NCI-H82 treated with DMSO at 0.1 percent for 48 hours (cell line): ENCODE data around the gene ORAI3.
A peak's percentile ranks its signal among the peaks of the same experiment; 100 is the strongest.

Experiments
- DNase-seq: peaks from one replicate; lab custom pipeline; 2025; ENCODE audit not compliant: unreplicated experiment; lab: John Stamatoyannopoulos, UW

The ORAI3 gene

DNA sequence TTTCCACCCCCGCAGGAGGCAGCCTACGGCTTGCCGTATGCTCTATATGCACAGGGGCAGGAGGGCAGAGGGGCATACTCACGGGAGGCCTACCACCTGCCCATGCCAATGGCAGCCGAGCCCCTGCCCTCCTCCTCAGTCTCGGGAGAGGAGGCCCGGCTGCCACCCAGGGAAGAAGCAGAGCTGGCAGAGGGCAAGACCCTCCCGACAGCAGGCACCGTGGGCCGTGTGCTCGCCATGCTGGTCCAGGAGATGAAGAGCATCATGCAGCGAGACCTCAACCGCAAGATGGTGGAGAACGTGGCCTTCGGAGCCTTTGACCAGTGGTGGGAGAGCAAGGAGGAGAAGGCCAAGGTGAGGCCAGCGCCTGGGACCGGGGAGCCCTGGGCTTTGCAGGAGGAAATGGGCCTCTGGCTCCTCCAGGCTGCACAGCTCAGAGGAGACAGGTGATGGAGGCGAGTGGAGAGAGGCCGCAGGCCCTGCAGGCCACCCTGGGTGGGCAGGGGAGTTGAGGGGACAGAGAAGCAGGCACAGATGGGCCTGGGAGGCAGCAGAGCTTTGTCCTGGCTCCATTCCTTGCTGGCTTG lies 17.3 kb downstream of the ORAI3 start:
- DNase-seq, result no peak

DNA sequence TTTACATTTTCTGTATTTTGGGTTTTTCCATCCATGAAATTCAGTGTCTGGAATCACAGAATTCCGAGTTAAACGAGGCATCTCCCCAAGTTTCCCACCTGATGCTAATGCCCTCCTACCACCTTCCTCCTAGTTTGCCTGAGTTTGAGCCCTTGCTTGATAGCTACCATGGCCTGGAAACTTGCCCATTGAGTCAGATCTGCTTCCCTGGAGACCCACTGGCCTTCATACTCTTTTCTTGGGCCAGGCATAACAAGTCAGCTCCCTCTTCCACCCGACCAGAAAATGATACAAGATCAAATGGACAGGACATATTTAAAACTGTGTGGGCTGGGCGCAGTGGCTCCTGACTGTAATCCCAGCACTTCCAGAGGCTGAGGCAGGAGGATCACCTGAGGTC lies 18.9 kb downstream of the ORAI3 start:
- no peak for DNase-seq

DNA sequence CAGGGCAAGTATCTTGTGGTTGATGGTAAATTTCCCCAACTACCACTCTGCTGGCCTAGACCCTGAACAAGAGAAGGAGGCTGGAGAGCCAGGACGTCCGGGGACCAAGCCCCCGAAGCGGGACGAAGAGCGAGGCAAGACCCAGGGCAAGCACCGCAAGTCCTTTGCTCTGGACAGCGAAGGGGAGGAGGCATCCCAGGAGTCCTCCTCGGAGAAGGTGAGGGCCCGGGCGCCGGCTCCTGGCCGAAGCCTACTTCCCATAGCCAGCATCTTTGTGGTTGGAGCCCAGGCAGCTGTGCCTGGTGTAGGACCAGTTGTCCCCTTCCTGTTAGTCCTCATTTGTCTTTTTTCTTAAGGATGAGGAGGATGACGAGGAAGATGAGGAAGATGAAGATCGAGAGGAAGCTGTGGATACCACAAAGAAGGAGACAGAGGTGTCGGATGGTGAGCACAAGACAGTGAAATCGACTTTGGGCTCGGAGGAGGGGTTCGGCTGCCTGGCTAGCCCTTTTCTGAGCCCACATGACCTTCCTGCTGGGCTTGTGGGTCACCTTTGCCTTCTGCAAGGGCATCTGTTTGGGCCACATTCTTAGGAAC lies 20.5 kb downstream of the ORAI3 start:
- no peak for DNase-seq

DNA sequence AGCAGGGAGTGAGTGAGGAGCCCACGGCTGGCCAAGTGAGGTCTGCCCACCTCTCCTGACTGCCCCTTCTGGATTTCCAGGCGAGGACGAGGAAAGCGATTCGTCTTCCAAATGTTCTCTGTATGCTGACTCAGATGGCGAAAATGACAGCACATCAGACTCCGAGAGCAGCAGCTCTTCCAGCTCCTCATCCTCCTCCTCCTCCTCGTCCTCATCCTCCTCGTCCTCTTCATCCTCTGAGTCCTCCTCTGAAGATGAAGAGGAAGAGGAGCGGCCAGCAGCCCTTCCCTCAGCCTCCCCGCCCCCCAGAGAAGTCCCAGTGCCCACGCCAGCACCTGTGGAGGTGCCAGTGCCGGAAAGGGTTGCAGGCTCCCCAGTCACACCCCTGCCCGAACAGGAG lies 22.4 kb downstream of the ORAI3 start:
- DNase-seq, result no peak

DNA sequence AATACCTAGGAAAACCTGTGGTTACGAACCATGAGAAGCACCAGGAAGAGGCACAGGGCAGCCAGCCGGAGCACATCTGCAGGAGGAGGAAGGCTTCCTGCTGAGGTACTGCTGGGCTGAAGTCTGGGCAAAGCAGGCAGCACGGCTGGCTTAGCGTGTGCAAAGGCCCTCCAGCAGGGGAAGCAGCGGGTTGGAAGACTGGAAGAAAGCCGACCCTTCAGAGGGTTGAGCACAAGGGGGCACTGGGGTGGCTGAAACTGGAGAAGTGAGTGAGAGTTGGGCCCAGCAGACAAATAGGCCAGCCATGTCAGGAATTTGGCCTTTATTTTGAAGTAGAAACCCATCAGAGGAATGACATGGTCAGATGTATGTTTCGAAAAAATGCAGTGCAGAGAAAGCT lies 24.0 kb downstream of the ORAI3 start:
- DNase-seq, result no peak

DNA sequence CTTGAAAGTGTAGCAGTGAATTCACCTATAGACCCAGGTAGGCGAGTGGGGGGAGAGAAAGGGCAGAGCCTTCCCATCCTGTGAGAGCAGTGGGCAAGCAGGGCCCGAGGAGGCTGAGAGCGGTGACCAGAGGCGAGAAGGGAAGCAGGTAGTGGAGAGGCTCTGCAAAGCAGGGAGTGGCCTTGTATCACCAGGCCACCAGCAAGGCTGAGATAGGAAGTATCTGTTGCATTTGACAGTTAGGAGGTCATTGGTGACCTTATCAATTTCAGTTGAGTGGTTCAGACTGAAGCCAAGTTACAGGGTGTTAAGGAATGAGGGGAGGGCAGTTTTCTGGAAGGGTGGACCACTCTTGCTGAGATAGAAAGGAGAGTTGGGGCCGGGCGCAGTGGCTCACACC lies 25.5 kb downstream of the ORAI3 start:
- DNase-seq, result no peak

DNA sequence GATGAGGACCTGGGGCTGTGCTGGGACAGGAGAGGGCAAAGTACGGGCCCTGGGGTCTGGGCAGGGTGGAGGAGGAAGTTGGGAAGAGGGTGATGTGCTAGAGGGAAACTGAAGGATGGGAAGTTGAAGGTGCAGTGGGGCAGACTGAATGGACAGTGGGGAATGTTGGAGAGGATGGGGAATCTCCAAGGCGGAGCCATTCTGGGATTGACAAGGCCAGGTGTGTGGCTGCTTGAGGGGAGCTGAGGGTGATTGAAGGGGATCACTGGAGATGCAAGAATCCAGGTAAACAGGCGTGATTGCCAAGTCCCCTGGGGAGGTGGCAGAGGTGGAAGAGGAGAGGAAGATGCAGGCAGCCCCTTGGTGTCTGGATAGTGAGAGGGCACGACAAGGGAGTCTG lies 27.6 kb downstream of the ORAI3 start:
- DNase-seq, result no peak

DNA sequence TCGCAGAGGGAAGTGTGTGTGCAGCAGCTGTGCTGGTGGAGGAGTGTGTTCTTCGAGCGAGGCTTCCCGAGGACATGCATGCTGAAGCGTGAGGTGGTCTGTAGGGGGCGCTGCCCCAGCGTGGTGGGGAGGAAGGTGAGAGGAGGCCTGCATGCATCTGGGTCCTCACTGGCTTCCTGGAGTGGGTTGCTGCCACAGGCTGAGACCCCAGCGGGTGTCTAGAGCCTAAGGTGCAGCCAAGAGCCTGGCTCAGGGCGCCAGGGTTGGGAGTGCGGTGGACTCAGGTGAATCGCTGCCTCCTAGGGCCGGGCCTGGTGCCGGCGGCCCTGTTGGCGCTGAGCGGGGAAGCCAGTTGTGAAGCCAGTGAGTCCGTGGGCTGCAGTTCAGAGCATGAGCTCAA lies 28.6 kb downstream of the ORAI3 start:
- no peak for DNase-seq

DNA sequence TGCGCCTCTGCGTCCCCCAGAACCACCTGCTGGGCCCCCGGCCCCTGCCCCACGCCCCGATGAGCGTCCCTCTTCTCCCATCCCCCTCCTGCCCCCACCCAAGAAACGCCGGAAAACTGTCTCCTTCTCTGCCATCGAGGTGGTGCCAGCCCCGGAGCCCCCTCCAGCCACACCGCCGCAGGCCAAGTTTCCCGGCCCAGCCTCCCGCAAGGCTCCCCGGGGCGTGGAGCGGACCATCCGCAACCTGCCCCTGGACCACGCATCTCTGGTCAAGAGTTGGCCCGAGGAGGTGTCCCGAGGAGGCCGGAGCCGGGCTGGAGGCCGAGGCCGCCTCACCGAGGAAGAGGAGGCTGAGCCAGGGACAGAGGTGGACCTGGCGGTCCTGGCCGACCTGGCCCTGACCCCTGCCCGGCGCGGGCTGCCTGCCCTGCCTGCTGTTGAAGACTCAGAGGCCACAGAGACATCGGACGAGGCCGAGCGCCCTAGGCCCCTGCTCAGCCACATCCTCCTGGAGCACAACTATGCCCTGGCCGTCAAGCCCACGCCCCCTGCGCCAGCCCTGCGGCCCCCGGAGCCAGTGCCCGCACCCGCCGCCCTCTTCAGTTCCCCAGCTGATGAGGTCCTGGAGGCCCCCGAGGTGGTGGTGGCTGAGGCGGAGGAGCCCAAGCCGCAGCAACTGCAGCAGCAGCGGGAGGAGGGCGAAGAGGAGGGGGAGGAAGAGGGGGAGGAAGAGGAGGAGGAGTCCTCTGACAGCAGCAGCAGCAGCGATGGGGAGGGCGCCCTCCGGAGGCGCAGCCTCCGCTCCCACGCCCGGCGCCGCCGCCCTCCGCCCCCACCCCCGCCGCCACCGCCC lies 30.5 kb downstream of the ORAI3 start:
- DNase-seq, result no peak

DNA sequence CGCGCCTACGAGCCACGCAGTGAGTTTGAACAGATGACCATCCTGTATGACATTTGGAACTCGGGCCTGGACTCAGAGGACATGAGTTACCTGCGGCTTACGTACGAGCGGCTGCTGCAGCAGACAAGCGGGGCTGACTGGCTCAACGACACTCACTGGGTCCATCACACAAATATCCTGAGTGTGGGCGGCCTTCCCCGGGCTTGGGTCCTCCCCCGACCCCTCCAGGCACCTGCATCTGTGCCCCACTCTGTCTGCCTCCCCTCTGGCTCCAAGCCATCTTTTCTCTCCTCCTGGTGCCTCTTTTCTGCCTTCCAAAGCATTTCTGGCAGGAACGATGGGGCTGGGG lies 31.1 kb downstream of the ORAI3 start:
- no peak for DNase-seq

DNA sequence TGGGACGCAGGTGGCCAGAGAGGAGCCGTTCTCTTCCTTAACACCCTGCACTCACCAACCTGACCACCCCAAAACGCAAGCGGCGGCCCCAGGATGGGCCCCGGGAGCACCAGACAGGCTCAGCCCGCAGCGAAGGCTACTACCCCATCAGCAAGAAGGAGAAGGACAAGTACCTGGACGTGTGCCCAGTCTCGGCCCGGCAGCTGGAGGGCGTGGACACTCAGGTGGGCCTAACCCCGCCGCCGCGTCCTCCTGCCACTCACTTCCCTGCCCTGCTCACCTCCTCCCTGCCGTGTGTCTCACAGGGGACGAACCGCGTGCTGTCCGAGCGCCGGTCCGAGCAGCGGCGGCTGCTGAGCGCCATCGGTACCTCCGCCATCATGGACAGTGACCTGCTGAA lies 31.6 kb downstream of the ORAI3 start:
- no peak for DNase-seq

DNA sequence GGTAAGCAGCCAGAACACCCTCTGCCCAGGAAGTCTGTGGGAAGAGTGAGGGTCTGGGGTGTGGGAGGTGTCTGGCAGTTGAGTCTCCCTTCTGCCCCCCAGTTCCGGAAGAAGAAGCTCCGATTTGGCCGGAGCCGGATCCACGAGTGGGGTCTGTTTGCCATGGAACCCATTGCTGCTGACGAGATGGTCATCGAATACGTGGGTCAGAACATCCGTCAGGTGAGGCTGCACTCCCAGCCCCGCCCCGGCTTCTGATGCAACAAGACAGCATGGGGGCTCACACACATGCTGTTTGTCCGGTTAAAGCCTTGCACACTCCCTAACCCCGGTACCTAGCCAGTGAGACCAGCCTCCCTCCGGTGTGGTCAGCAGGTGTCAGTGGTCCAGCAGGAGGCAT lies 32.1 kb downstream of the ORAI3 start:
- DNase-seq, result no peak

DNA sequence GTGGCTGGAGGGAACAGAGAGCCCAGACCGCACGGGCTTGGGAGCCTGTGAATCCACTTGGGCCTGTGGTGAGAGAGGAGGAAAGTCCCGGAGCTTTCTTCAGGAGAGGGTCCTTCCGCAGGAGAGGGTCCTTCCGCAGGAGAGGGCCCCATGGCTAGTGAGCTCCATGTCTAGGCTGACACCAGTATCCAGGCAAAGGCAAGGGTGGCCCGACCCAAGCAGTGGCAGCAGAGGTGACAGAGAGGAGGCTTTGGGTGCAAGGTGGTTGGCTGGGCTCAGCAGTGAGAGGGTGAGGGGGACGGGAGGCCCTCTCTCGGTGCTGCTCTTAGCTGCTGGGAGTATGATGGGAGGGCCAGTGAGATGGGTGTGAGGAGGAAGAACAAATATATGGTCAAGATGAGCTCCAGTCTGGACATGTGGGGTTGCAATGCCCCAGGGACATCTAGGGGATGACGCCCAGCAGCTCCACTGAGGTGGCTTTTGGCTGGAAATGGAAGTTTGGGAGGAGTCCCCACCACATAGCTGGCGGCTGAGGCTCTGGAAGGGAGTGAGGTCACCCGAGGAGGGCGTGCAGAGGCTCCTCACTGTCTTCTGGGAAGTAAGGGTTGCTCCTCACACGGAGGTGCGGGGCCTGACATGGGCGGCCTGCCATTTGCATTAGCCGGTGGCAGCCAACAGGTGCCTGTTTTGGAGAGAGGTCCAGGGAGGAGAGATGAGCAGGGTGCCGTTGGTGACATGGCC lies 33.9 kb downstream of the ORAI3 start:
- no peak for DNase-seq

DNA sequence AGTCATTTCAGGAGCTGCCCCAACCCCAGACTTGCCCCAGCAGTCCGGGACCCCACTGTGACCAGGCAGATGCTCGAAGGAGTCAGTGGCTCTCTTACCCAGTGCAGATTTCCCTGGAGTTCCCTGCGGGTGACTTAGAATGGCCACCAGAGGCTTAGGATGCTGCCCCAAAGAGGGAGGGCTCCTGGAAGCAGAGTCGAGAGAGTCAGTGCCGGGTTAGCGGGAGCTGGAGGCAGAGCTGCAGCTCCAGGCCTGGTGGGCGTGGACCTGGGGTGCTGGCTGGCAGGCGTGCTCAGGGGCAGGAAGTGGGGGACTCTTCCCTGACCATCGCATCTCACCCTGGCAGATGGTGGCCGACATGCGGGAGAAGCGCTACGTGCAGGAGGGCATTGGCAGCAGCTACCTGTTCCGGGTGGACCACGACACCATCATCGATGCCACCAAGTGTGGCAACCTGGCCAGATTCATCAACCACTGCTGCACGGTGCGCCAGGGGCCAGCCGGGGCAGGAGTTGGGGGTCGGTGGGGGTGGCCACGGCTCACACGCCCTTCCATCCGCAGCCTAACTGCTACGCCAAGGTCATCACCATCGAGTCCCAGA lies 34.5 kb downstream of the ORAI3 start:
- no peak for DNase-seq

DNA sequence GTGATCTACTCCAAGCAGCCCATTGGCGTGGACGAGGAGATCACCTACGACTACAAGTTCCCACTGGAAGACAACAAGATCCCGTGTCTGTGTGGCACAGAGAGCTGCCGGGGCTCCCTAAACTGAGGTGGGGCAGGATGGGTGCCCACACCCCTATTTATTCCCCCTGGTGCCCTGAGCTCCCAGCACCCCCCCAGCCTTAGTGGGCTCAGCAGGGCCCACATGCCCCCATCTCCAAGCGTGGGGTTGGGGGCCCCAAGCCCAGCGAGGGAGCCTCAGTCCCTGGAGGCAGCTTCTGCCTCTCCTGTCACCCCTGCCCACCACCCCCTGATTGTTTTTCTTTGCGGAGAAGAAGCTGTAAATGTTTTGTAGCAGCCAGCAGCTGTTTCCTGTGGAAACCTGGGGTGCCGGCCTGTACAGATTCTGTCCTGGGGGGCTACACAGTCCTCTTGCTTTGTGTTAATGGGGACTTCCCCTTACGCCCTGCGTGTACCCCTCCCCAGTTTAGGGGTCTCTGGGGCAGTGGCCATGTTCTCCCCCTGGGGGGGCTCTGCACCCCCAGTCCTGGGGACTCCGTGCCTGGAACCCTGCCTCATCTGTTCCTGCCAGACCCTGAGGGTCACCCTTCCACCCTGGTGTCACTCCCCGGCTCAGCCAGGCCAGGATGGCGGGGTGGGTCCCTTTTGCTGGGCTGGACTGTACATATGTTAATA lies 35.2 kb downstream of the ORAI3 start:
- DNase-seq, result no peak

DNA sequence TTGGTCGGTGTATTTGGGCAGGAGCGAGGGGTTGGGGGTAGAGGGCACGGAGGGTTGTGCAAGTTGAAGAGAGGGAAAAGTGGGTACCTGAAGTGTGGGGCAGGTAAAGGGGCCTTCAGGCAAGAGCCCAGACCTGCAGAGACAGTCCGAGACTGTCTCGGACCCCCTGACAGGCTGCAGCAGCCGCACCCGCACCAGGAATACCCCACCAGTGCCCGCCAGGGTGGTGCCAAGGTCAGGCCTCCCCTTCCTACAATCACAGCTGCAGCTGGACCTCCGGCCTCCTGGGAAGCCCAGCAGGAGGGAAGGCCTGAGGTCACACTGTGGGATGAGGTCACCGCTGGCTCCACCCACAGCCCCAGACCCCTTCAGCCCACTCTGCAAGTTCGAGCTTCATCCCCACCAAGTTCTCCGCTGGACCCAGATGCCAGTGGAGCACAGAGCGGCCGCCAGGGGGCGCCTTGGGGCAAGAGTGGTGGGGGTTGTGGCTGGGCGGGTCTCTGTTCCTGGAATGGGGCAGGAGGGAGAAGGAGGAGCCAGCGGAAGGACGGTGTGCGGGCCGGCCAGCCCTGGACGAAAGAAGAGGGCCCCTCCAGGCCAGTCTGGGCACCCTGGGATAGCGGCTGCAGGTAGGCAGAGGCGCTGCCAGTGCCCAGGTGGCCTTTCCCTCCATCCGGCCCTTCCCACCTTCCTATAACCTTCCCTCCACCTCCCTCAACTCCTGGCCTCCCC lies 36.0 kb downstream of the ORAI3 start, which contains the start of gene HSD3B7:
Gene HSD3B7, plus strand, starts transcription at position 539 of the 732 bp plus-strand sequence. CDS start 452 bp downstream, outside the sequence.
- peak; percentile 43 for DNase-seq

DNA sequence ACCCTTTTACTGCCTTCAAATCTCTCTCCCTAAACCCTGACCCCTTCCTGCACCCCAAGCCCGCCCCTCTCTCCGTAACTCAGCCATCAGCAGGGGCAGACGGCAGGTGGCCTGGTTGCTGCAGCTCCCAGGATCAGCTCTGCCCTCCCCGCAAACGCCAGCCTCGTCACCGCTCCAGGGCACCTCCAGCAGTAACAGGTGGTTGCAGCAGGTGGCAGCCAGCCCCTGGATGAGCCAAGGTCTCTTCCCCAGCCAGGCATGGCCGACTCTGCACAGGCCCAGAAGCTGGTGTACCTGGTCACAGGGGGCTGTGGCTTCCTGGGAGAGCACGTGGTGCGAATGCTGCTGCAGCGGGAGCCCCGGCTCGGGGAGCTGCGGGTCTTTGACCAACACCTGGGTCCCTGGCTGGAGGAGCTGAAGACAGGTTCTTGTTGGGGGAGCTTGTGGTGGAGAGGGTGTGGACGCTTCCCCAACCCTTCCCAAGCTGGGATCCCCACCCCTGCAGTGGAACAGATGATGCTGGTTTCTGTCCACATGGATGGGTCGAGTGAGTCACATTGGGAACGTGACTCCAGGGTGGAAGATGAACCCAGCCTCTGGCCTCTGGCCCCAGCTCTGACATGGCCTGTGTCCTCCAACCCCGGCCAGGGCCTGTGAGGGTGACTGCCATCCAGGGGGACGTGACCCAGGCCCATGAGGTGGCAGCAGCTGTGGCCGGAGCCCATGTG lies 36.7 kb downstream of the ORAI3 start:
- no peak for DNase-seq

DNA sequence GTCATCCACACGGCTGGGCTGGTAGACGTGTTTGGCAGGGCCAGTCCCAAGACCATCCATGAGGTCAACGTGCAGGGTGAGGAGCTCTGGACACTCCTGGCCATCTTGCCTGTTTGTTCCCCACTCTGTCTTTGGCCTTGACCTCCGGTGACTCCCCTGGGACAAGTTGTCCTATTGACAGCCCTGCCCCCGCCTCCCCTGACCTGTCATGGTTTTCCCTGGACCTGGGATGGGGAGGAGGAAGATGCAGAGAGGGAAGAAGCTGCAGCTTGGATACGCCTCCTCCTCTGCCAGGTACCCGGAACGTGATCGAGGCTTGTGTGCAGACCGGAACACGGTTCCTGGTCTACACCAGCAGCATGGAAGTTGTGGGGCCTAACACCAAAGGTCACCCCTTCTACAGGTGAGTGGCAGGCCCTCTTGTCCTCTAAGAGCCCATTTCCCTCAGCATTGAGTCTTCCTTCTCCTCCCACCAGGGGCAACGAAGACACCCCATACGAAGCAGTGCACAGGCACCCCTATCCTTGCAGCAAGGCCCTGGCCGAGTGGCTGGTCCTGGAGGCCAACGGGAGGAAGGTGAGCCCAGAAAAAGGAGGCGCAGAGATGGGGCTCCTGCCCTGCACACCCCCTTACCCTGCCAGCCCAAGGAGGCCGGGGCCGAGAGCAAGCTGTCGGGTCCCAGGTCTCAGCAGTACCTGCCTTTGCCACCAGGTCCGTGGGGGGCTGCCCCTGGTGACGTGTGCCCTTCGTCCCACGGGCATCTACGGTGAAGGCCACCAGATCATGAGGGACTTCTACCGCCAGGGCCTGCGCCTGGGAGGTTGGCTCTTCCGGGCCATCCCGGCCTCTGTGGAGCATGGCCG lies 37.5 kb downstream of the ORAI3 start:
- no peak for DNase-seq
